HEK293T (cell line): Measurements from ENCODE around the gene DESI1.

Experiments
- CTCF ChIA-PET: fragments of 350-600 bp; formaldehyde crosslinking; extraction: SDS; loops from one replicate; lab custom pipeline; 2021; ENCODE audit warnings: antibody characterized with exemption, inconsistent platforms; lab: Yijun Ruan, JAX
- POLR2A ChIA-PET: fragments of 350-600 bp; formaldehyde crosslinking; extraction: SDS; loops from one replicate; lab custom pipeline; 2020; ENCODE audit warnings: antibody characterized with exemption, inconsistent platforms; lab: Yijun Ruan, JAX
- DNase-seq: peaks from one replicate; pipeline ENCODE4 v3.0.0; 2012; ENCODE audit warnings: mixed read lengths; ENCODE audit errors: extremely low spot score
- ARNT ChIP-seq: fragments of 450-650 bp; IDR thresholded peaks from 2 replicates; pipeline ENCODE4 v1.6.1; 2017; ENCODE audit warnings: mild to moderate bottlenecking
- BHLHE40 ChIP-seq: fragments of 450-650 bp; IDR thresholded peaks from 2 replicates; pipeline ENCODE4 v1.6.1; 2016; ENCODE audit warnings: mild to moderate bottlenecking, moderate library complexity, borderline replicate concordance
- CTBP1 ChIP-seq: fragments of 450-650 bp; IDR thresholded peaks from 2 replicates; pipeline ENCODE4 v1.6.1; 2016; ENCODE audit warnings: borderline replicate concordance
- ELF4 ChIP-seq: fragments of 450-650 bp; IDR thresholded peaks from 2 replicates; pipeline ENCODE4 v1.6.1; 2017; ENCODE audit warnings: antibody characterized with exemption
- FOXA1 ChIP-seq: fragments of 450-650 bp; IDR thresholded peaks from 2 replicates; pipeline ENCODE4 v1.6.1; 2016; ENCODE audit warnings: mild to moderate bottlenecking
- FOXK2 ChIP-seq: fragments of 450-650 bp; IDR thresholded peaks from 2 replicates; pipeline ENCODE4 v1.6.1; 2016; ENCODE audit warnings: mild to moderate bottlenecking
- FOXM1 ChIP-seq: fragments of 450-650 bp; IDR thresholded peaks from 2 replicates; pipeline ENCODE4 v1.6.1; 2017; ENCODE audit warnings: mild to moderate bottlenecking, borderline replicate concordance
- HDGF ChIP-seq: fragments of 450-650 bp; IDR thresholded peaks from 2 replicates; pipeline ENCODE4 v1.6.1; 2017; ENCODE audit warnings: antibody characterized with exemption, borderline replicate concordance
- L3MBTL2 ChIP-seq: fragments of 450-650 bp; conservative IDR thresholded peaks from 2 replicates; pipeline ENCODE4 v1.6.1; 2016; ENCODE audit warnings: mild to moderate bottlenecking
- LEF1 ChIP-seq: fragments of 450-650 bp; IDR thresholded peaks from 2 replicates; pipeline ENCODE4 v1.6.1; 2017; ENCODE audit warnings: mild to moderate bottlenecking, borderline replicate concordance
- NFRKB ChIP-seq: fragments of 450-650 bp; IDR thresholded peaks from 2 replicates; pipeline ENCODE4 v1.6.1; 2016; ENCODE audit warnings: mild to moderate bottlenecking, moderate library complexity
- SP1 ChIP-seq: fragments of 450-650 bp; IDR thresholded peaks from 2 replicates; pipeline ENCODE4 v1.6.1; 2017
- SUZ12 ChIP-seq: fragments of 450-650 bp; IDR thresholded peaks from 2 replicates; pipeline ENCODE4 v1.6.1; 2016; ENCODE audit warnings: mild to moderate bottlenecking
- TARDBP ChIP-seq: fragments of 450-650 bp; IDR thresholded peaks from 2 replicates; pipeline ENCODE4 v1.6.1; 2016
- ZNF384 ChIP-seq: fragments of 450-650 bp; IDR thresholded peaks from 2 replicates; pipeline ENCODE4 v1.6.1; 2016
- TF ChIP-seq, protein P1 (sequence below): fragments of 450-650 bp; IDR thresholded peaks from 2 replicates; pipeline ENCODE4 v1.6.1; 2016

Gene DESI1

DNA sequence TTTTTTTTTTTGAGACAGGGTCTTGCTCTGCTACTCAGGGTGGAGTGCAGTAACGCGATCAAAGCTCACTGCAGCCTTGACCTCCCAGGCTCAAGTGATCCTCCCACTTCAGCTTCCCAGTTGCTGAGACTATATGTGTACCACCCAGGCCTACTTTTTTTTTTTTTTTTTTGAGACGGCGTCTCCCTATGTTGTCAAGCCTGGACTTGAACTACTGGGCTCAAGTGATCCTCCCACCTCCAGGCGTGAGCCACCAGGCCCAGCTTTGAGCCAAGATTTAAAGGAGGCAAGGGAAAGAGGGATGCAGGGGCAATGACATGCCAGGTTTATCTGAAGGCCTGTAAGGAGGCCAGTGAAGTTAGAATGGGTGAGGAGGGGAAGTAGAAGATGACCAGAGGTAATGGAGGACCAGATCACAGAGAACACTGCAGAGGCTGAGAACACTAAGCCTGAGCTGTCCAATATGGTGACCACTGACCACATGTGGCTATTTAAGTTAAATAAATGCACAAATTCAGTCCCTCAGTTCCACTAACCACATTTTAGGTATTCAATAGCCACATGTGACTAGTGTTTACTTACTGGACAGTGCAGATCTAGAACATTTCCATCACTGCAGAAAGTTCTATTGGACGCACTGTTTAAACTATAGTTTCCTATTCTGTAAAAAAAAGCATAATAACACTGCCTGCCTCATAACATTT, 8.1 kb downstream of the DESI1 start:
- TF ChIP-seq BHLHE40 (no peak), HDGF (no peak), CTBP1 (no peak), L3MBTL2 (no peak), SUZ12 (no peak), ZNF384 (no peak), ARNT (no peak), ELF4 (no peak), FOXA1 (no peak), FOXK2 (no peak), FOXM1 (no peak), NFRKB (no peak), LEF1 (no peak)
- CTCF ChIA-PET, result no interaction called here
- POLR2A ChIA-PET, result interaction anchor here (0.8 to 3.0 kb wide), 5 partner anchors 8 to 66 kb away, joined by 3 to 15 read pairs (median 3); partner anchors contain the start of genes DESI1, PMM1 and XRCC6
- no peak for DNase-seq

- CTCF ChIA-PET, result no interaction called here
- no peak for TF ChIP-seq TARDBP
- no peak for TF ChIP-seq BHLHE40
- TF ChIP-seq SP1, result no peak
- no peak for DNase-seq
- POLR2A ChIA-PET, result no interaction called here
These were observed 12.5 kb downstream of the DESI1 start for GRCh38 chr22:41608386-41608785.

GRCh38 chr22:41603873-41604332, 16.9 kb downstream of the DESI1 start:
- no peak for DNase-seq
- POLR2A ChIA-PET, result interaction anchor here (1.1 to 4.1 kb wide), 3 partner anchors 14 to 156 kb away, joined by 3 to 19 read pairs (median 4); partner anchors contain the start of genes DESI1, PMM1 and XRCC6
- TF ChIP-seq NFRKB (no peak), ZNF384 (no peak), FOXM1 (no peak), HDGF (no peak), FOXK2 (no peak), L3MBTL2 (no peak), TARDBP (no peak)
- CTCF ChIA-PET, result no interaction called here

DNA sequence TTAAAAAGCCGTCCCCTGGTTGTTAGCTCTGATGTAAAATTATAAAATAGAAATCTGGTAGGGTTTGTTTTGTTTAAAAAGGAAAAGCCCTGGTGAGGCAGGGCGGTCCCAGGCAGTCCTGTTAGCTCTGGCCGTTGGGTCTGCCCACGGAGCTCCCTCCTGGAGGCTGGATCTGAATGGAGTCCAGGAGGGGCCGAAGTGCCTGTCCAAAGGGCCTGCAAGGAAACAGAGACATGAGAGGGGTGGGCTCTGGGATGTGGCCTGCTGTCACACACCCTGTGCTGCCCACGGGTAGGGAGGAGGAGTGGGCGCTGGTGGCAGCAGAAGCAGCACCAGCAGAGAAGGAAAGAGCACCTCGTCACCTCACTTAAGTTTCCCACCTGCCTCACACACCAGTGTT, 19.9 kb downstream of the DESI1 start:
- no peak for TF ChIP-seq HDGF
- TF ChIP-seq, protein P1, sequence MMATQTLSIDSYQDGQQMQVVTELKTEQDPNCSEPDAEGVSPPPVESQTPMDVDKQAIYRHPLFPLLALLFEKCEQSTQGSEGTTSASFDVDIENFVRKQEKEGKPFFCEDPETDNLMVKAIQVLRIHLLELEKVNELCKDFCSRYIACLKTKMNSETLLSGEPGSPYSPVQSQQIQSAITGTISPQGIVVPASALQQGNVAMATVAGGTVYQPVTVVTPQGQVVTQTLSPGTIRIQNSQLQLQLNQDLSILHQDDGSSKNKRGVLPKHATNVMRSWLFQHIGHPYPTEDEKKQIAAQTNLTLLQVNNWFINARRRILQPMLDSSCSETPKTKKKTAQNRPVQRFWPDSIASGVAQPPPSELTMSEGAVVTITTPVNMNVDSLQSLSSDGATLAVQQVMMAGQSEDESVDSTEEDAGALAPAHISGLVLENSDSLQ, result no peak
- TF ChIP-seq ARNT, result no peak
- POLR2A ChIA-PET, result interaction anchor here (1.9 kb wide), 1 partner anchor 11 kb away, joined by 6 read pairs; the partner anchor contains the start of gene PMM1
- CTCF ChIA-PET, result no interaction called here
- DNase-seq, result no peak

- TF ChIP-seq HDGF (no peak), FOXK2 (no peak), CTBP1 (no peak), BHLHE40 (no peak), TARDBP (no peak), FOXM1 (no peak), ELF4 (no peak), NFRKB (no peak), ZNF384 (no peak)
- TF ChIP-seq, protein P1, result no peak
- ChIA-PET POLR2A (interaction anchor here (1.7 to 1.9 kb wide), 3 partner anchors 9 to 28 kb away, joined by 3 to 7 read pairs (median 6); partner anchors contain the start of gene PMM1), CTCF (no interaction called here)
- DNase-seq, result no peak
These were observed 21.8 kb downstream of the DESI1 start for GRCh38 chr22:41598891-41599635.

DNA sequence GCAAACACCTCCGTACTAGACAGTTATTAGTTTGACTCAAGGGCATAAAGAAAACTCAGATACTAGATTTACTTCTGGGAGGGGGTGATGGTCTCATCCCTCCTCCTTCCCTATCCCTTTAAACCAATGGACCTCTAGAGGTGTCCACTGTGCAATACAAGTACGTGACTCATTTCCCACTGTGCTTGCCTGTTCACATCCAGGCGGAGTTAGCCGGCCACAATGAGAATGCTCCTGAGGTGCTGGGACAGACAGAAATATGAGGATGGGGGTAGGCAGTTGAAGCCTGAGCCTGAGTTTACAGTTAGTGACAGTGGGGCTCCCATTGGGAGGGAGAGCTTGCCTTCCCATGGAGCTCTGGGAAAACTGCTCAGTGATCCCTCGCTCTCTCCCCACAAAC, 22.8 kb downstream of the DESI1 start:
- CTCF ChIA-PET, result interaction anchor here (0.6 to 1.7 kb wide), 8 partner anchors 14 to 69 kb away, joined by 3 to 5 read pairs (median 4); partner anchors contain the start of gene POLR3H
- POLR2A ChIA-PET, result interaction anchor here (1.2 to 2.0 kb wide), 4 partner anchors 8 to 54 kb away, joined by 3 to 7 read pairs (median 6); partner anchors contain the start of genes DESI1, PMM1 and XRCC6
- no peak for DNase-seq
- TF ChIP-seq SP1 (no peak), FOXM1 (no peak), LEF1 (no peak), ELF4 (no peak), FOXK2 (no peak), TARDBP (no peak), ARNT (no peak), HDGF (no peak)

DNA sequence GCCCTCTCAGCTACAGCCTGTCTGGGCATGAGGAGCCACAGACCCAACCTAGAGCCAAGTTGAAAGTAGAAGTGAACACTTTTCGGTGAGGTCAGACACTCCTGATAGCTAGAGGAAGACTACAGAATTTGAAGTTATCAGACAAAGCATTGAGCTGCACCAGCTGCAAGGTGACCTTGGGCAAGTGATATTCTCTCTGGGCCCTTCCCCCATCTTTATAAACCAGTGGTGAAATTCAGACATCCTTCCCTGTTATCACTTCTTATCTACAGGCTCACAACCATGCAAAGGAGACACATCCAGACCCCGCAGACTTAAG, 23.2 kb downstream of the DESI1 start:
- TF ChIP-seq ZNF384 (no peak), TARDBP (no peak), NFRKB (no peak), ARNT (no peak), SUZ12 (no peak), FOXA1 (no peak), ELF4 (no peak), CTBP1 (no peak), FOXM1 (no peak), LEF1 (no peak), FOXK2 (no peak), SP1 (no peak), L3MBTL2 (no peak), HDGF (no peak), BHLHE40 (no peak)
- TF ChIP-seq, protein P1, result no peak
- CTCF ChIA-PET, result interaction anchor here (0.6 to 1.7 kb wide), 10 partner anchors 14 to 69 kb away, joined by 3 to 5 read pairs (median 4); partner anchors contain the start of gene POLR3H
- POLR2A ChIA-PET, result interaction anchor here (0.9 to 2.0 kb wide), 5 partner anchors 8 to 54 kb away, joined by 3 to 7 read pairs (median 6); partner anchors contain the start of genes DESI1, PMM1 and XRCC6
- DNase-seq, result no peak
